Ovary (tissue), 3 donors: ENCODE data around the gene PPIF.

Experiments
- EP300 ChIP-seq: sonication (generic); formaldehyde crosslinking; IDR thresholded peaks from one replicate; pipeline ENCODE4 v1.6.1; 2017; ENCODE audit warnings: antibody characterized with exemption
- POLR2A ChIP-seq: fragments of 450-650 bp; IDR thresholded peaks from one replicate; pipeline ENCODE4 v1.6.1; 2017; ENCODE audit warnings: antibody characterized with exemption, mild to moderate bottlenecking, moderate library complexity
- TF ChIP-seq, protein P1 (sequence below), 3 donors: fragments of 450-650 bp in 2 of 3; fragments of 200-600 bp in 1 of 3; IDR thresholded peaks; one replicate each; pipeline versions ENCODE4 v1.5.1 to v1.8.0; 2016 to 2022; ENCODE audit warnings: antibody characterized with exemption in 3 of 3, mild to moderate bottlenecking in 1 of 3
- donor health status: DM: no; HTN: no; CAD: no.

DNA sequence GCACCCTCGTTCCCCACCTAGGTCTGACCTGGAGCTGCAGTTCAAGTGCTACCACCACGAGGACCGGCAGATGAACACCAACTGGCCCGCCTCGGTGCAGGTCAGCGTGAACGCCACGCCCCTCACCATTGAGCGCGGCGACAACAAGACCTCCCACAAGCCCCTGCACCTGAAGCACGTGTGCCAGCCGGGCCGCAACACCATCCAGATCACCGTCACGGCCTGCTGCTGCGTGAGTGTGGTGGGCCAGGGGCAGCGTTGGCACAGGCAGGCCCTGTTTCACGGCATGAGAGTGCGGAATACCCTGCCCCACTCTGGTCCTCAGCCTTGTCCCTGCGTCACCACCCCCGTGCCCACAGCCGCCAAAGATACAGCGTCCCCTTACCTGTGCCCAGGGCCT is 46.6 kb upstream of the PPIF start:
- TF ChIP-seq POLR2A = no peak
- TF ChIP-seq, protein P1, sequence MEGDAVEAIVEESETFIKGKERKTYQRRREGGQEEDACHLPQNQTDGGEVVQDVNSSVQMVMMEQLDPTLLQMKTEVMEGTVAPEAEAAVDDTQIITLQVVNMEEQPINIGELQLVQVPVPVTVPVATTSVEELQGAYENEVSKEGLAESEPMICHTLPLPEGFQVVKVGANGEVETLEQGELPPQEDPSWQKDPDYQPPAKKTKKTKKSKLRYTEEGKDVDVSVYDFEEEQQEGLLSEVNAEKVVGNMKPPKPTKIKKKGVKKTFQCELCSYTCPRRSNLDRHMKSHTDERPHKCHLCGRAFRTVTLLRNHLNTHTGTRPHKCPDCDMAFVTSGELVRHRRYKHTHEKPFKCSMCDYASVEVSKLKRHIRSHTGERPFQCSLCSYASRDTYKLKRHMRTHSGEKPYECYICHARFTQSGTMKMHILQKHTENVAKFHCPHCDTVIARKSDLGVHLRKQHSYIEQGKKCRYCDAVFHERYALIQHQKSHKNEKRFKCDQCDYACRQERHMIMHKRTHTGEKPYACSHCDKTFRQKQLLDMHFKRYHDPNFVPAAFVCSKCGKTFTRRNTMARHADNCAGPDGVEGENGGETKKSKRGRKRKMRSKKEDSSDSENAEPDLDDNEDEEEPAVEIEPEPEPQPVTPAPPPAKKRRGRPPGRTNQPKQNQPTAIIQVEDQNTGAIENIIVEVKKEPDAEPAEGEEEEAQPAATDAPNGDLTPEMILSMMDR (IDR thresholded peaks at IDR 0.05) = no peak
- no peak for TF ChIP-seq EP300
